Panc1 (cell line): ENCODE data around the gene XIRP2. TPM values are rescaled to one million over a fixed set of nuclear protein-coding genes. Genes with fewer than 3 reads are reported as not detected.

Source experiments
- ATAC-seq: fragments of 200-7000 bp; cut with Tn5 transposase; 2 replicates; pipeline ENCODE4 v1.9.1; 2020; ENCODE audit warnings: mild to moderate bottlenecking, moderate library complexity
- BruUV-seq: library from RNA; stranded (reverse); fragments of 400-500 nt; replicated peaks from 2 replicates; lab custom pipeline; 2021; lab: Mats Ljungman, UMichigan
- CTCF ChIA-PET: fragments of 300-600 bp; sonication (Branson Sonifier 250); formaldehyde crosslinking; loops from one replicate; lab custom pipeline; 2022; ENCODE audit warnings: antibody characterized with exemption; lab: Charles Lee
- POLR2A ChIA-PET: fragments of 300-600 bp; sonication (Branson Sonifier 250); formaldehyde crosslinking; loops from one replicate; lab custom pipeline; 2022; ENCODE audit warnings: antibody characterized with exemption; lab: Charles Lee
- DNase-seq: peaks from one replicate; pipeline ENCODE4 v3.0.0-alpha.2; 2010; ENCODE audit warnings: low read depth, low spot score
- H3K27ac ChIP-seq: 2 replicates; pipeline ENCODE4 v1.5.1; 2011; ENCODE audit warnings: mild to moderate bottlenecking, low read length, inconsistent platforms
- H3K27me3 ChIP-seq: fragments of 200-500 bp; sonication (Bioruptor generic); 2 replicates; pipeline ENCODE4 v1.6.0; 2014; ENCODE audit warnings: low read length, inconsistent platforms; ENCODE audit not compliant: control insufficient read depth, insufficient read depth
- H3K36me3 ChIP-seq: fragments of 200-500 bp; sonication (Bioruptor generic); 2 replicates; pipeline ENCODE4 v1.5.1; 2014; ENCODE audit warnings: inconsistent platforms, mild to moderate bottlenecking, low read length, moderate library complexity; ENCODE audit not compliant: control insufficient read depth, insufficient read depth
- H3K4me1 ChIP-seq: 2 replicates; pipeline ENCODE4 v1.5.1; 2011; ENCODE audit warnings: inconsistent platforms, mild to moderate bottlenecking, low read length, moderate library complexity; ENCODE audit not compliant: control insufficient read depth, insufficient read depth
- H3K4me3 ChIP-seq, 2 experiments: 2 replicates each; pipeline ENCODE4 v1.5.1; 2011 to 2012; ENCODE audit warnings: low read depth in 2 of 2, low read length in 2 of 2, mild to moderate bottlenecking in 2 of 2, inconsistent platforms in 1 of 2, moderate library complexity in 1 of 2
- H3K9me3 ChIP-seq: fragments of 200-500 bp; sonication (Bioruptor generic); 2 replicates; pipeline ENCODE4 v1.5.1; 2014; ENCODE audit warnings: low read depth, mild to moderate bottlenecking, inconsistent platforms, low read length, moderate library complexity; ENCODE audit not compliant: control insufficient read depth, insufficient read depth
- POLR2AphosphoS5 ChIP-seq: IDR thresholded peaks from 2 replicates; pipeline ENCODE4 v1.6.1; 2012; ENCODE audit warnings: mild to moderate bottlenecking, low read depth, low read length, moderate library complexity
- SIN3A ChIP-seq: IDR thresholded peaks from 2 replicates; pipeline ENCODE4 v1.6.1; 2012; ENCODE audit warnings: low read depth, mild to moderate bottlenecking, low read length, moderate library complexity, borderline replicate concordance; ENCODE audit not compliant: insufficient read depth
- TCF7L2 ChIP-seq: IDR thresholded peaks from 2 replicates; pipeline ENCODE4 v1.6.1; 2011; ENCODE audit warnings: mild to moderate bottlenecking, low read depth, low read length, inconsistent platforms
- in situ Hi-C: cut with HindIII; loops from 2 replicates; pipeline ENCODE4 v1.10.0; 2016; ENCODE audit warnings: low sequenced_read_pairs, low pct_unique_long_range_greater_than_20kb
- intact Hi-C: fragments of 100-400 bp; cut with micrococcal nuclease; formaldehyde crosslinking; loops from one replicate; pipeline ENCODE4 v1.10.0; 2022; ENCODE audit not compliant: unreplicated experiment
- total RNA-seq: library from RNA; stranded (reverse); gene quantifications from one replicate; pipeline ENCODE4 v1.2.1, GENCODE V29; 2021; ENCODE audit not compliant: unreplicated experiment
- TF ChIP-seq, protein P1 (sequence below), 2 experiments: IDR thresholded peaks; 2 replicates each; pipeline ENCODE4 v1.6.1; 2011 to 2012; ENCODE audit warnings: low read depth in 2 of 2, control low read depth in 1 of 2, low read length in 1 of 2, mild to moderate bottlenecking in 1 of 2, moderate library complexity in 1 of 2; ENCODE audit not compliant: insufficient read depth in 1 of 2
- TF ChIP-seq, protein P2 (sequence below): fragments of 450-650 bp; IDR thresholded peaks from 2 replicates; pipeline ENCODE4 v1.5.1; 2017; ENCODE audit warnings: mild to moderate bottlenecking

XIRP2 gene
- total RNA-seq, 1 experiment from 2014 or later: not detected

DNA sequence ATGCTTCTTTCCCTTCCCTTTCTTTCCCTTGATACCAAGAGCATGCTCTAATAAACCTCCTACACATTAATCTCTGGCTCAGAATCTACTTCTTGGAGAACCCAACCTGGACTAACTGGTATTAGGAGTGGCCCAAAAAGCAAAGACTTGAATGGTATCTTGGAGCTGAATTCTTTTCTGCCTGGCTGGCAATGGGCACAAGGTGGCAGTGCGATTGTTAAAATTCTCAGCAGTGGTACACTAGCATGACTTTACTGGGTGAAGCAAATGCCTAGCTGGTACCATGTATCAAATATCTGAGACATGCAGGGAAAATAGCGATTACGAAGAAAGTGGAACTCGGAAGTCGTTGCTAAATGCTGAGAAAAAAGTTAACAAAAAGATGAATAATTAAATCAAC, 376.1 kb downstream of the XIRP2 start:
- H3K27ac ChIP-seq: no peak overlapping the region
- H3K27me3 ChIP-seq: no peaks in the 10 kb centered on the region
- intact Hi-C loops (no loop called here), in situ Hi-C loops (no loop called here)
- TF ChIP-seq, protein P1, sequence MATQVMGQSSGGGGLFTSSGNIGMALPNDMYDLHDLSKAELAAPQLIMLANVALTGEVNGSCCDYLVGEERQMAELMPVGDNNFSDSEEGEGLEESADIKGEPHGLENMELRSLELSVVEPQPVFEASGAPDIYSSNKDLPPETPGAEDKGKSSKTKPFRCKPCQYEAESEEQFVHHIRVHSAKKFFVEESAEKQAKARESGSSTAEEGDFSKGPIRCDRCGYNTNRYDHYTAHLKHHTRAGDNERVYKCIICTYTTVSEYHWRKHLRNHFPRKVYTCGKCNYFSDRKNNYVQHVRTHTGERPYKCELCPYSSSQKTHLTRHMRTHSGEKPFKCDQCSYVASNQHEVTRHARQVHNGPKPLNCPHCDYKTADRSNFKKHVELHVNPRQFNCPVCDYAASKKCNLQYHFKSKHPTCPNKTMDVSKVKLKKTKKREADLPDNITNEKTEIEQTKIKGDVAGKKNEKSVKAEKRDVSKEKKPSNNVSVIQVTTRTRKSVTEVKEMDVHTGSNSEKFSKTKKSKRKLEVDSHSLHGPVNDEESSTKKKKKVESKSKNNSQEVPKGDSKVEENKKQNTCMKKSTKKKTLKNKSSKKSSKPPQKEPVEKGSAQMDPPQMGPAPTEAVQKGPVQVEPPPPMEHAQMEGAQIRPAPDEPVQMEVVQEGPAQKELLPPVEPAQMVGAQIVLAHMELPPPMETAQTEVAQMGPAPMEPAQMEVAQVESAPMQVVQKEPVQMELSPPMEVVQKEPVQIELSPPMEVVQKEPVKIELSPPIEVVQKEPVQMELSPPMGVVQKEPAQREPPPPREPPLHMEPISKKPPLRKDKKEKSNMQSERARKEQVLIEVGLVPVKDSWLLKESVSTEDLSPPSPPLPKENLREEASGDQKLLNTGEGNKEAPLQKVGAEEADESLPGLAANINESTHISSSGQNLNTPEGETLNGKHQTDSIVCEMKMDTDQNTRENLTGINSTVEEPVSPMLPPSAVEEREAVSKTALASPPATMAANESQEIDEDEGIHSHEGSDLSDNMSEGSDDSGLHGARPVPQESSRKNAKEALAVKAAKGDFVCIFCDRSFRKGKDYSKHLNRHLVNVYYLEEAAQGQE (IDR thresholded peaks at IDR 0.05; ENCODE audit: insufficient read depth in 1 of 2, low read depth in 2 of 2, low read length in 1 of 2): no peak
- TF ChIP-seq, protein P2, sequence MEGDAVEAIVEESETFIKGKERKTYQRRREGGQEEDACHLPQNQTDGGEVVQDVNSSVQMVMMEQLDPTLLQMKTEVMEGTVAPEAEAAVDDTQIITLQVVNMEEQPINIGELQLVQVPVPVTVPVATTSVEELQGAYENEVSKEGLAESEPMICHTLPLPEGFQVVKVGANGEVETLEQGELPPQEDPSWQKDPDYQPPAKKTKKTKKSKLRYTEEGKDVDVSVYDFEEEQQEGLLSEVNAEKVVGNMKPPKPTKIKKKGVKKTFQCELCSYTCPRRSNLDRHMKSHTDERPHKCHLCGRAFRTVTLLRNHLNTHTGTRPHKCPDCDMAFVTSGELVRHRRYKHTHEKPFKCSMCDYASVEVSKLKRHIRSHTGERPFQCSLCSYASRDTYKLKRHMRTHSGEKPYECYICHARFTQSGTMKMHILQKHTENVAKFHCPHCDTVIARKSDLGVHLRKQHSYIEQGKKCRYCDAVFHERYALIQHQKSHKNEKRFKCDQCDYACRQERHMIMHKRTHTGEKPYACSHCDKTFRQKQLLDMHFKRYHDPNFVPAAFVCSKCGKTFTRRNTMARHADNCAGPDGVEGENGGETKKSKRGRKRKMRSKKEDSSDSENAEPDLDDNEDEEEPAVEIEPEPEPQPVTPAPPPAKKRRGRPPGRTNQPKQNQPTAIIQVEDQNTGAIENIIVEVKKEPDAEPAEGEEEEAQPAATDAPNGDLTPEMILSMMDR: peak; percentile 69
- CTCF ChIA-PET: interaction anchor here (1.5 kb wide), 1 partner anchor 855 kb away, joined by 23 read pairs; no protein-coding TSS in a partner anchor
- ATAC-seq: peak; percentile 62; the same call in 1 of the 2 replicates
- POLR2A ChIA-PET: no interaction called here
- no peak overlapping the region for H3K4me3 ChIP-seq
- BruUV-seq: no TSS peak
- H3K9me3 ChIP-seq: no peaks in the 10 kb centered on the region
- no peaks in the 10 kb centered on the region for H3K4me1 ChIP-seq
- no peaks in the 10 kb centered on the region for H3K36me3 ChIP-seq
- no peak for DNase-seq

DNA sequence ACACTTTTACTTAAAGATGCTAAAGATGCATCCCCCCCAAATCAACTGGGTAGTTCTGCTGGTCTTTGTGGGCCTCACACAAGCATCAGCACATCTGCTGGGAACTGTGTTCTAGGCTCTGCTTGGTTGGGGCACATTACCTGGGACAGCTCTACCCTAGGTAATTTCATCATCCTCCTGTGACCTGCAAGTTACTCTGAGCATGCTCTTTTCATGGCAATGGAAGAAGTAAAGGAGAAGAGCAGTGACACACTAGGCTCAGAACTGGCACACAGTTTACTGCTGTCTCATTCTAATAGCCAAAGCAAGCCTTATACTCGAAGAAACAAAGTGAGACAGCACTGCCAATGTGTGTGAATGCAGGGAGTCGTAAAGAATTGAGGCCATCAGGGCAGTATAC, 376.7 kb downstream of the XIRP2 start:
- ATAC-seq (no peak), DNase-seq (no peak)
- no peaks in the 10 kb centered on the region for H3K27me3 ChIP-seq
- no peak overlapping the region for H3K27ac ChIP-seq
- TF ChIP-seq POLR2AphosphoS5 (no peak), SIN3A (no peak), TCF7L2 (no peak)
- TF ChIP-seq, protein P1 (IDR thresholded peaks at IDR 0.05; ENCODE audit: insufficient read depth in 1 of 2, low read depth in 2 of 2, low read length in 1 of 2): no peak
- TF ChIP-seq, protein P2: no peak
- H3K4me1 ChIP-seq: no peaks in the 10 kb centered on the region
- H3K4me3 ChIP-seq: no peak overlapping the region
- in situ Hi-C loops: no loop called here
- intact Hi-C loops: no loop called here
- no peaks in the 10 kb centered on the region for H3K36me3 ChIP-seq
- POLR2A ChIA-PET: no interaction called here
- BruUV-seq: no TSS peak
- H3K9me3 ChIP-seq: no peaks in the 10 kb centered on the region
- CTCF ChIA-PET: interaction anchor here (1.5 kb wide), 1 partner anchor 854 kb away, joined by 23 read pairs; no protein-coding TSS in a partner anchor
